ENCODE measurements around the gene GRIA1.

The GRIA1 gene

DNA sequence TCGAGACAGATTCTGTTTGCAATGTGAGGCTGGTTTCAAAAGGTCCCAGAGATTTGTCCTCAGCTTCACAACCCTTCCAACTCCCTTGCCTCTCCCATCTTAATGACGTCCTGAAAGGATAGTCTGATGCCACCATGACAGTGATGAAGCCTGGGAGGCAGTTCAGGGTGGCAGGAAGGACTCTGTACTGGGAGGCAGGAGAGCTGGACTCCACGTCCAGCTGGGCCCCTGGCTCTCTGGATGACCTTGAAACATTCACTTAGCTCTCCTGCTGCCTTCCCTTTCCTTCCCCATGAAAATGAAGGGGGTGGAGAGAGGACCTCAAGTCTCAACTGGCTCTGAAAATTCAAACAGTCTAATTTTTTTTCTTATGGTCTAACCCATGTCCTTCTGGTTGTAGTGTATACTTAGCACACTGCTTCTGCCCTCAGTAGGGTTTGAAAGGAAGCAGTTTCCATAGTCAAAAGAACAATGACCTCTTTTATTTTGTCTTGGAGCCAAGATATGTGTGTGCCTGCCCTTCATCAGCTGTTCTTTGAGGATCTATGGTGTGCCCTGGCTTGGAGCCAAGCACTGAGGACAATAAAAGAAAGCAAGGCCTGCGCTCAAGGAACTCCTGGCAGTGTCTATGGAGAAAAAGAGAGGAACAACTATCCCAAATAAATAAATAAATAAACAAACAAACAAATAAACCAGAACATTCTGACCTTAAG lies 188.3 kb downstream of the GRIA1 start:
- in situ Hi-C loops (cut with MboI; ENCODE audit: low sequenced_read_pairs) = no loop called here
- Histone ChIP-seq H3K4me3 (no peak overlapping the region), H3K9me3 (no peaks in the 10 kb centered on the region), H3K27me3 (ENCODE audit: low read depth) (no peaks in the 10 kb centered on the region), H3K4me1 (no peaks in the 10 kb centered on the region), H3K36me3 (replicated peaks) (no peaks in the 10 kb centered on the region)
- no peak for DNase-seq (ENCODE audit: low spot score in 2 of 2)

DNA sequence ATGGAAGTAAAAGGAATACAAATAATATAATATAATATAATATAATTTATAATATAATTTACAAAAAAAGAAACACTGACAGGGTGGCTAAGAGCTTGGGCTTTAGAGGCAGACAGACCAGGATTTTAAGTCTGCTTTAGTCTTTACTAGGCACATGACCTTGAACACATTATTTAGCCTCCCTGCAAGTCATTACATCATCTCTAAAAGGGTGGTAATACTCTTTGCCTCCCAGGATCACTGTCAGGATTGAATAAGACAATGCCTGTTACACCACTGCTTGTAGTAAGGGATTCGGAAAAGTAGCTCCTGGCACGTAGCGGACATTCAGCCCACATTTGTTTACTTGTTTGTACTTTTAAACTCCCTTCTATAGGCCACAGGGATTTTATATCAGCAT lies 199.8 kb downstream of the GRIA1 start:
- H3K27me3 ChIP-seq (ENCODE audit: low read depth) = no peaks in the 10 kb centered on the region
- no peak overlapping the region for H3K4me3 ChIP-seq
- in situ Hi-C loops (cut with MboI; ENCODE audit: low sequenced_read_pairs) = no loop called here
- H3K4me1 ChIP-seq = no peaks in the 10 kb centered on the region
- no peak for DNase-seq (ENCODE audit: low spot score in 2 of 2)
- H3K9me3 ChIP-seq = no peaks in the 10 kb centered on the region
- no peaks in the 10 kb centered on the region for H3K36me3 ChIP-seq (replicated peaks)

DNA sequence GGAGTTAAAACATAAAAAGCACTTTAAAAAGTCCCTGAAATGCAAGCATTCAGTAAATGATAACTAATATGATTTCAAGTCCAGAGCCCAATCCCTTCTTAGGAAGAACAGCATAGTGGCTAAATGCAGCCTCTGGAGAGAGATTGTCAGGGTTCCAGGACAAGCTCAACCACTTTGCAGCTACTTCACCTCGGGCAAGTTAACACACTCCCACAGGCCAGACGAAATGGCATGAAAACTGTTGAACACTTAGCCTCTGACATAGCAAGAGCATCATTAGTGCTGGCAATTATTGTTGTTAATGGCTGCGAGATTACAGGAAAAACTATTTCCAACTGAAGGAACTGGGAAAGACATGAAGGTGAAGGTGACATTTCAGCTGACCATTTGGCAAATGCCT lies 205.8 kb downstream of the GRIA1 start:
- no peak for DNase-seq (ENCODE audit: low spot score in 2 of 2)
- in situ Hi-C loops (cut with MboI; ENCODE audit: low sequenced_read_pairs) = no loop called here
- Histone ChIP-seq H3K4me1 (no peaks in the 10 kb centered on the region), H3K4me3 (no peak overlapping the region), H3K36me3 (replicated peaks) (no peaks in the 10 kb centered on the region), H3K27me3 (ENCODE audit: low read depth) (no peaks in the 10 kb centered on the region), H3K9me3 (no peaks in the 10 kb centered on the region)

DNA sequence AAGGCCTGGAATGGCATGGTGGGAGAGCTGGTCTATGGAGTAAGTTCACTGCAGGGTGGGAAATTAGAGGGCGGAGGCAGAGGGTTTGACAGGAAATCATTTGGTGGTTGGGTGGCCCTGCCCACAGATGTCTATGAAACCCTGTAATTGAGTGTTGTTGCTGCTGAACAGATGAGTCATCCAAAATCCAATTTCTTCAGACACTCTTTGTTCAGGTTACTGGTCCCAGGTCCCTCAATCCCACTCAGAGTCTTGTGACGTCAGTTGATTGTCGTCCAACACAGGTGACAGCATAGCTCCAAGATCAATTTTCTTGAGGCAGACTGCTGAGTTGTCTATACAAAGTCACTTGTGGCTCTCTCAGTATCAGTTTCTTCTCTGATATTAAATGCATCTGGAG lies 208.6 kb downstream of the GRIA1 start:
- H3K4me3 ChIP-seq = no peak overlapping the region
- DNase-seq (ENCODE audit: low spot score in 2 of 2) = no peak
- in situ Hi-C loops (cut with MboI; ENCODE audit: low sequenced_read_pairs) = no loop called here

DNA sequence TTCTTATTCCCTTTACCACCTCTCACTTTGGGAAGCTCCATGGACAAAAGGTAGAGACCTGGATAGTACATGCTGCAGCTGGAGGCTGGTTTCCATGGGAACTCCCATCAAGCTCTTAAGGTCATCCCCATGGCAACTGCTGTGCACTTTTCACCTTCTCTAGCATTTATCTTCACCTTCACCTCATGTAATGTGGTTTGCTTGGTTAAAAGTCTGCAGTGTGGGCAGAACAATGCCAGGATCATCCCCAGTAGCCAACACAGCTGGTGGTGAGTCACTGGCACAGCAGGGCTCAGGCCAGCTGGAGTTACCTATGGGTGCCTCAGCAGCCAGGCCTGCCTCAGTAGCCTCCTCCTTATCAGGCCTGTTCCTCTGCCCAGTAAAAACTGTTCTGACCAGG lies 210.5 kb downstream of the GRIA1 start:
- H3K36me3 ChIP-seq (replicated peaks) = no peaks in the 10 kb centered on the region
- no peak for DNase-seq (ENCODE audit: low spot score in 2 of 2)
- H3K27me3 ChIP-seq (ENCODE audit: low read depth) = no peaks in the 10 kb centered on the region
- H3K9me3 ChIP-seq = no peaks in the 10 kb centered on the region
- in situ Hi-C loops (cut with MboI; ENCODE audit: low sequenced_read_pairs) = no loop called here
- no peak overlapping the region for H3K4me3 ChIP-seq
- no peaks in the 10 kb centered on the region for H3K4me1 ChIP-seq

More for the DNA sequence above, 208.6 kb downstream of the GRIA1 start:
- no peaks in the 10 kb centered on the region for H3K4me1 ChIP-seq
- H3K36me3 ChIP-seq (replicated peaks) = no peaks in the 10 kb centered on the region
- H3K27me3 ChIP-seq (ENCODE audit: low read depth) = no peaks in the 10 kb centered on the region
- H3K9me3 ChIP-seq = no peaks in the 10 kb centered on the region

DNA sequence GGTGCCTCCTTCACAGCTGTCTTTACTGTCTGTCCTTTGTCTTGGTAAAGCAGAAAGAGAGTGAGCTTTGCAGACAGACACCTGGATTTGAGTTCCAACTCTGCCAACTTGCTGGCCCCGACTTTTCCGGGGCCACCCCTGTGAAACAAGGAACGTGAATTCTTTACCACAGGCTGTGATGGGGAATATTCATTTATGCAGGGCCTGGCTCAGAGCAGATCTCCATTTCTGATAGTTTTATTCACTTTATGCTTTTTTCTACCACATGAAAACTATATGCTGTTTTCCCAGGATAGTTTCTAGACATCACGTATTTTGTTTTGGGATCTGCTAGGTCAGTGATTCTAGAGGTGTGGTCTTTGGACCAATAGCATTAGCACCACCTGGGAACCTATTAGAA lies 211.8 kb downstream of the GRIA1 start:
- in situ Hi-C loops (cut with MboI; ENCODE audit: low sequenced_read_pairs) = no loop called here

DNA sequence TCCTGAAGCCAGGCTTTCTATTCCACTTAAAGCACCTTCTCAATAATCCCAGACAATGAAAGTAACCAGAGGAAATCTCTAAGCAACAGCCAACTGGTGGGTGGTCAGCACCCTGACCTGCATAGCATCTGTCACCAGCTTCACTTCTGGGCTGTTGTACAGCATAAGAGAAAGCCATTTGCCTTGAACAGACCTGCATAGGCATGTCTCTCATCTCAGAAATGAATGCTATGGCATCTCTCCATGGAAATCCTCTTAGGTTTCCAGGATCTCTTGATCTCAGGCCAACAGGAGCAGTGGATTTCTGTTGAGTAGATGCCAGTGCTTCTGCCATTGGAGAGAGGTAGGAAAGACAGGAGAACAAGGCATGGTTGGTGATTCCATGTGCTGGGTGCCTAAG lies 213.6 kb downstream of the GRIA1 start:
- no peaks in the 10 kb centered on the region for H3K27me3 ChIP-seq (ENCODE audit: low read depth)
- no peak overlapping the region for H3K4me3 ChIP-seq
- no peaks in the 10 kb centered on the region for H3K36me3 ChIP-seq (replicated peaks)
- no peak for DNase-seq (ENCODE audit: low spot score in 2 of 2)
- no peaks in the 10 kb centered on the region for H3K4me1 ChIP-seq
- in situ Hi-C loops (cut with MboI; ENCODE audit: low sequenced_read_pairs) = no loop called here
- H3K9me3 ChIP-seq = no peaks in the 10 kb centered on the region

More for the DNA sequence above, 211.8 kb downstream of the GRIA1 start:
- H3K27me3 ChIP-seq (ENCODE audit: low read depth) = no peaks in the 10 kb centered on the region
- no peak overlapping the region for H3K4me3 ChIP-seq
- no peaks in the 10 kb centered on the region for H3K9me3 ChIP-seq
- no peak for DNase-seq (ENCODE audit: low spot score in 2 of 2)
- H3K4me1 ChIP-seq = no peaks in the 10 kb centered on the region
- H3K36me3 ChIP-seq (replicated peaks) = no peaks in the 10 kb centered on the region

DNA sequence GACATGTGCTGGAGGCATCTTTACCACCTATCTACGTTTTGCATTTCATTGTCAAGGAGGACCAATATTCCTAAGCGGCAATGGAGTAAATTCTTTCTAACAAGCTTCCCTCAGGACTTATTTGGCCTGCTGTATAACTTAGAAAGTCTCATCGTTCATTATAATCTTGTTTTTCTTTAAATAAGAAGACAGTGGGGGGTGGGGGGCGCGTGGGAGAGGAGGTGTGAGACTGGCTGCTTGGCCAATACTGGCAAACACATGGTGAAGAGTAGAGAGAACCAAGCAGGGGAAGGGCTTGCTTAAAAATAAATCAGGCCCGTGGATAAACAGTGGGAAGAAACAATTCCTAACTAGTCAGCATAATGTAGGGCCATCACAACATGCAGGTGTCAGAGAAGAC lies 217.2 kb downstream of the GRIA1 start:
- in situ Hi-C loops (cut with MboI; ENCODE audit: low sequenced_read_pairs) = no loop called here
- DNase-seq (ENCODE audit: low spot score in 2 of 2) = no peak
- H3K36me3 ChIP-seq (replicated peaks) = no peaks in the 10 kb centered on the region
- H3K4me1 ChIP-seq = no peaks in the 10 kb centered on the region
- H3K4me3 ChIP-seq = no peak overlapping the region
- no peaks in the 10 kb centered on the region for H3K27me3 ChIP-seq (ENCODE audit: low read depth)
- H3K9me3 ChIP-seq = no peaks in the 10 kb centered on the region

DNA sequence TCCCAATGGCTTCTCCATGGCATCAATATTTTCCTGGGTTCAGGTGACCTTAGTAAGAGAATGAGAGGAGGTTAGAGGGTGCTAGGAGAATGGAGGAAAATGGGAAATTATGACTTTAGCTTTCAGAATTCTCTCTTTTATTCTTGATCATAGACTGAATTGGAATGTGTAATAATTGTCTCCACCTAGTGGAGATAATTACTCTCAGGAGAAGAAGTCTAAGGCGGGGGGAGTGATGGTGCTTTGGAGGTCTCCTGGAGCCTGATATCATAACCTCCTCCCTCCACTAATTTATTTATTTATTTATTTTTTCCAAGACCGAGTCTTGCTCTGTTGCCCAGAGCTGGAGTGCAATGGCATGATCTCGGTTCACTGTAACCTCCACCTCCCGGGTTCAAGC lies 221.3 kb downstream of the GRIA1 start:
- Histone ChIP-seq H3K4me3 (no peak overlapping the region), H3K9me3 (no peaks in the 10 kb centered on the region), H3K4me1 (no peaks in the 10 kb centered on the region), H3K27me3 (ENCODE audit: low read depth) (no peaks in the 10 kb centered on the region), H3K36me3 (replicated peaks) (no peaks in the 10 kb centered on the region)
- no peak for DNase-seq (ENCODE audit: low spot score in 2 of 2)
- in situ Hi-C loops (cut with MboI; ENCODE audit: low sequenced_read_pairs) = no loop called here

DNA sequence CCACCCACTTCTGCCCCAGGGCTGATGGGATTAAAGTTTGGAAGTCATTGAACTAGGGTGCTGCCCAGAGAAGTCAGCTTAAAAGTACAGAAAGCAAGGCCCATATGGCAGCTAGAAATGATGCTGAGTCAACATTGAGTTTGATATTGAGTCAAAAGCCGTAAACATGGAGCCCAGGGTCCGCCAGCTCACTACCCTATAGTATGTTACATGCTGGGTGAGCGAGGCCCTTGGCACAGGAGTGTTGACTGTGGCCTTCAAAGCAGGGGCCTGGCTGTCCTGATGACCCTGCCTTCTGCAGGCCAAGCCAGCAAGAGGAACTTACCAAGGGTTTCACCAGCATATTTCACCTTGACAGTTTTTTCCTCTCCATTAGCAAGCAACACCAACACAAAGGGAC lies 222.5 kb downstream of the GRIA1 start:
- H3K4me3 ChIP-seq = no peak overlapping the region
- DNase-seq (ENCODE audit: low spot score in 2 of 2) = no peak
- H3K9me3 ChIP-seq = no peaks in the 10 kb centered on the region
- H3K27me3 ChIP-seq (ENCODE audit: low read depth) = no peaks in the 10 kb centered on the region
- H3K4me1 ChIP-seq = no peaks in the 10 kb centered on the region
- H3K36me3 ChIP-seq (replicated peaks) = no peaks in the 10 kb centered on the region
- in situ Hi-C loops (cut with MboI; ENCODE audit: low sequenced_read_pairs) = no loop called here

DNA sequence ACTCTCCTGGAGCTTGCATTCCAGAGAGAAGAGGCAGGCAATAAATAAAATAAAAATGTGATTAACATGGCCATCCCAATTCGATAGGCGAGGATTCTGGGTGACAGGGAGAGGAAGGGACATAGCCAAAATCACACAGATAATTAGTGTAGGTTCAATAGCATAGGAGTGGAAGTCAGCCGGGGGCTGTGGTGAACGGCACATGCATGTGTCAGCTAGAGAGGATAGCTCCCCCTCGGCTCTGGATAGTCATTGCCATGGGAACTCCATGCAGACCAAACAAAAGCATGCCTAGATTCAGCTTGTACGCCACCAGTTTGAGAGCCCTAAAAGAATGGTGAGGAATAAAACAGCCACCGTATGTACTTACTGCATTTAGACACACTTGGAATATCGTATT lies 223.5 kb downstream of the GRIA1 start:
- in situ Hi-C loops (cut with MboI; ENCODE audit: low sequenced_read_pairs) = no loop called here
- no peak for DNase-seq (ENCODE audit: low spot score in 2 of 2)
- H3K36me3 ChIP-seq (replicated peaks) = no peaks in the 10 kb centered on the region

DNA sequence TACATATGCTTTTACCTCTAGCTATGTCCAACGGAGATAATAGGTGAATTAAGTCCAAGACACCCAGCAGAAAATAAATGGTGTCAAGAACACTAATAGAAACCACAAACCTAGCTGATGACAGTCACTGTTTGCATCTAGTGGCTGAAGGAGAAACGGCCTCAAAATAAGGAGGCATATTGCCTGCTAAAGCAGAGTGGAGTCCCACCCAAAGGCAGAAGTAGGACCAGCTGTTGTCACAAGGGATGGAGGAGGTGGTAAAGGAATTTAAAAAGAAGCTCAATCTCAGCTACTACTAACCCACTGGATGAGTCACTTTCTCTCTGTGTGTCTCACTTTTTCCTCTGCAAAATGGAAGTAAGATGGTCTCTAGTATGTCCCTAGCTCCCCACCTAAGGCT lies 224.3 kb downstream of the GRIA1 start:
- in situ Hi-C loops (cut with MboI; ENCODE audit: low sequenced_read_pairs) = no loop called here
- H3K36me3 ChIP-seq (replicated peaks) = no peaks in the 10 kb centered on the region
- no peaks in the 10 kb centered on the region for H3K9me3 ChIP-seq
- H3K4me1 ChIP-seq = no peaks in the 10 kb centered on the region
- no peak for DNase-seq (ENCODE audit: low spot score in 2 of 2)
- no peak overlapping the region for H3K4me3 ChIP-seq
- H3K27me3 ChIP-seq (ENCODE audit: low read depth) = no peaks in the 10 kb centered on the region

More for the DNA sequence above, 223.5 kb downstream of the GRIA1 start:
- no peaks in the 10 kb centered on the region for H3K9me3 ChIP-seq
- H3K27me3 ChIP-seq (ENCODE audit: low read depth) = no peaks in the 10 kb centered on the region
- H3K4me3 ChIP-seq = no peak overlapping the region
- H3K4me1 ChIP-seq = no peaks in the 10 kb centered on the region

DNA sequence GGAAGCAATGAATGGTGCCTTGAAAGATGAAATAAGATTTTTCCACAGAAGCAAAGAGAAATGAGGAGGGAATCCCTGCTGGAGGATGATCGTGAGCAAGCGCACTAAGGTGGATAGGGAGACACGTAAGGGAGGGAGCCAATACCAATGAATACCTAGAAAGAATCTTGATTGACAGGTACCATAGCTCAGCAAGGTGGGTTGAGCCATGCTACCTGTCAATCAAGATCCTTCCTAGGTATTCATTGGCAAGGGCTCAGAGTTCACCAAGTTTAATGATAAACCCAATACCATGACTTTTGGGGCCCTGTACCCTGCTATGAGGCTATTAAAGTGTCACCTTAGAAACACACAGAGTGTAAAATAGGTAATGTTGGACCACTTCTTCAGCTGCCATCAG lies 226.8 kb downstream of the GRIA1 start:
- in situ Hi-C loops (cut with MboI; ENCODE audit: low sequenced_read_pairs) = no loop called here

DNA sequence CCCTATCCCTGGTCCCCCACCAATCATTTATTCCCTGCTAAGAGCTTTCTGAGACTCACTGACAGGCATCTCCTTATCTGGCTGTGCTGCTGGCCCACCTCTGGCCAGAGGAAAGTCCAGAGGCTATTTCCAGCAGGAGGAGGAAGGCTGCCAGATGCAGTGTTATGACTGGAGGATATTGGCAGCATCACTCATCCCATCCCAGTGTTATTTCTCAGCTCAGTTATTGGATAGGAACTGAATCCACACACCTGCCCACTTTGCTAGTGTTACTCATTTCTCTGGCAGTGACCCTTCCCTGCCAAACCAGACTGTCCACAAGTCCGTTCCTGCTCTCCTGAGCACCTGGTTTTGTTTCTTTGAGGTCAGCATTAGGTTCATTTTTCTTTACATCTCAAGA lies 228.2 kb downstream of the GRIA1 start:
- in situ Hi-C loops (cut with MboI; ENCODE audit: low sequenced_read_pairs) = no loop called here

More for the DNA sequence above, 226.8 kb downstream of the GRIA1 start:
- Histone ChIP-seq H3K9me3 (no peaks in the 10 kb centered on the region), H3K27me3 (ENCODE audit: low read depth) (no peaks in the 10 kb centered on the region), H3K4me1 (no peaks in the 10 kb centered on the region), H3K36me3 (replicated peaks) (no peaks in the 10 kb centered on the region), H3K4me3 (no peak overlapping the region)
- no peak for DNase-seq (ENCODE audit: low spot score in 2 of 2)

DNA sequence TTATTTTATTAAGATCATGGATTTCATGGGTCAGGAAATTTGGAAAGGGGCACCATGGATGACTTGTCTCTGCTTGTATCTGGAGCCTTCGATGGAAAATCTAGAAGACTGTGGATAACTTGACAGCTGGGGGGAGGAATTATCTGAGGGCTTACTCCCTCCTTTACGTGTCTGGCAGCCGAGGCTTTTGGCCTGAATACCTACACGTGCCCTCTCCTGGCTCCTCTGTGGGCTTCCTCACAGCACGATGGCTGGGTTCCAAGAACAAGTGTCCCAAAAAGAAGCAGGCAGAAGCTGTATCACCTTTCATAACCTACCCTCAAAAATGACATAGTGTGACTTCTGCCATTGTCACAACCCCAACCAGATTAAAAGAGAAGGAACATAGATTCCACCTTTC lies 228.9 kb downstream of the GRIA1 start:
- in situ Hi-C loops (cut with MboI; ENCODE audit: low sequenced_read_pairs) = no loop called here
- no peak for DNase-seq (ENCODE audit: low spot score in 2 of 2)
- Histone ChIP-seq H3K27me3 (ENCODE audit: low read depth) (no peaks in the 10 kb centered on the region), H3K9me3 (no peaks in the 10 kb centered on the region), H3K4me3 (no peak overlapping the region), H3K4me1 (no peaks in the 10 kb centered on the region), H3K36me3 (replicated peaks) (no peaks in the 10 kb centered on the region)

More for the DNA sequence above, 228.2 kb downstream of the GRIA1 start:
- Histone ChIP-seq H3K9me3 (no peaks in the 10 kb centered on the region), H3K36me3 (replicated peaks) (no peaks in the 10 kb centered on the region), H3K4me1 (no peaks in the 10 kb centered on the region), H3K27me3 (ENCODE audit: low read depth) (no peaks in the 10 kb centered on the region), H3K4me3 (no peak overlapping the region)
- no peak for DNase-seq (ENCODE audit: low spot score in 2 of 2)
